Activated CD8-positive, alpha-beta T cell treated with anti-CD3 and anti-CD28 coated beads for 36 hours (primary cell): ENCODE results near the gene SORCS2. TPM values are rescaled to one million over a fixed set of nuclear protein-coding genes. Genes with fewer than 3 reads are reported as not detected.

ENCODE experiments used
- ATAC-seq: fragments of 200-7000 bp; cut with Tn5 transposase; one replicate; pipeline ENCODE4 v1.10.0; 2021; ENCODE audit warnings: mild to moderate bottlenecking, moderate library complexity
- CTCF ChIA-PET: fragments of 350-600 bp; sonication (Branson Sonifier 250); formaldehyde crosslinking; loops from one replicate; lab custom pipeline; 2021; ENCODE audit warnings: antibody characterized with exemption; lab: Charles Lee
- POLR2A ChIA-PET: fragments of 350-600 bp; sonication (Branson Sonifier 250); formaldehyde crosslinking; loops from one replicate; lab custom pipeline; 2021; ENCODE audit warnings: antibody characterized with exemption; lab: Charles Lee
- DNase-seq: peaks from one replicate; pipeline ENCODE4 v3.0.0-alpha.2; 2020
- H3K27ac Mint-ChIP-seq: one replicate; pipeline ENCODE4 v1.8.0; 2021; ENCODE audit warnings: mild to moderate bottlenecking, mixed read lengths
- H3K27me3 Mint-ChIP-seq: one replicate; pipeline ENCODE4 v1.8.0; 2021; ENCODE audit warnings: mixed read lengths
- H3K36me3 Mint-ChIP-seq: one replicate; pipeline ENCODE4 v1.8.0; 2021; ENCODE audit warnings: low read depth, mixed read lengths
- H3K4me1 Mint-ChIP-seq: one replicate; pipeline ENCODE4 v1.8.0; 2021; ENCODE audit warnings: low read depth, mixed read lengths
- H3K4me3 Mint-ChIP-seq: one replicate; pipeline ENCODE4 v1.8.0; 2021; ENCODE audit warnings: mild to moderate bottlenecking, moderate library complexity, mixed read lengths
- H3K9me3 Mint-ChIP-seq: one replicate; pipeline ENCODE4 v1.8.0; 2021; ENCODE audit warnings: mixed read lengths
- intact Hi-C: fragments of 100-400 bp; cut with micrococcal nuclease; formaldehyde crosslinking; loops from one replicate; pipeline ENCODE4 v1.10.0; 2022
- total RNA-seq, 2 experiments: library from RNA; stranded (reverse); gene quantifications; one replicate each; pipeline ENCODE4 v1.2.3, GENCODE V29; 2021
- TF ChIP-seq, protein P1 (sequence below): fragments of 200-600 bp; IDR thresholded peaks from one replicate; pipeline ENCODE4 v1.8.0; 2022; ENCODE audit warnings: antibody characterized with exemption, mild to moderate bottlenecking

Gene SORCS2
- total RNA-seq, 2 experiments from 2014 or later: 0.05 TPM; not detected in 1

DNA sequence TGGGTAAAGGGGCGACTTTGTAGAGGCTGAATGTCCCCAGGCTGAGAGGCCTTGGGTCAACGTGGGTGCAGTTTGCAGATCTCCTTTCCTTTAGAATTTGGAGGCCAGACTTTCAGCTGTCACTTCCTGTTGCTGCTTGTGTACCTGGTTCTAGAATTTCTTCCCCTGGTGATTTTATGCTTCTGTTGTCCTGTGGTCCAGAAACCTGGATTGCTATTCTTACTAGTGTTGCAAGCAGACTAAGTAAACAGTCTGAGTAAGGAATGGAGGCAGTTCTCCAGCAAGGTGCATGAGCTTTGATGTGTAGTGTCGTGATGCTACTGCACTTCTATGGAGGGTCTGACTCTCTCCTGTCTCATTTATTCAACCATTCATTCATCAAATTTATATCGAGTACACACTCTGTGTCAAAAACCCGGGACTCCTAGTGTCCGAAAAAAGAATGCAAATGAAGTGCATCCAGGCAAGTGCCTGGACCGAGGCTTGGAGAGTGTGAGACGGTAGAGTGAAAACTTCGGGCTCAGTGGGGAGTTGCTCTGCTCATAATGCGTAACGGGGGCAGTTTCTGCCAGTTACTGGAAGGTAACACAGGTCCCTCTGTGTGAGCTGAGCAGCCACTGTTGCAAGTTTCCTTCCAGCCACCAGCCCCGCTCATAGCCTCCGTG lies 83.3 kb downstream of the SORCS2 start:
- Mint-ChIP-seq H3K9me3 (no peaks in the 10 kb centered on the region), H3K4me1 (no peaks in the 10 kb centered on the region), H3K27ac (no peak overlapping the region), H3K27me3 (no peaks in the 10 kb centered on the region), H3K36me3 (no peaks in the 10 kb centered on the region), H3K4me3 (no peak overlapping the region)
- intact Hi-C loops: no loop called here
- TF ChIP-seq, protein P1, sequence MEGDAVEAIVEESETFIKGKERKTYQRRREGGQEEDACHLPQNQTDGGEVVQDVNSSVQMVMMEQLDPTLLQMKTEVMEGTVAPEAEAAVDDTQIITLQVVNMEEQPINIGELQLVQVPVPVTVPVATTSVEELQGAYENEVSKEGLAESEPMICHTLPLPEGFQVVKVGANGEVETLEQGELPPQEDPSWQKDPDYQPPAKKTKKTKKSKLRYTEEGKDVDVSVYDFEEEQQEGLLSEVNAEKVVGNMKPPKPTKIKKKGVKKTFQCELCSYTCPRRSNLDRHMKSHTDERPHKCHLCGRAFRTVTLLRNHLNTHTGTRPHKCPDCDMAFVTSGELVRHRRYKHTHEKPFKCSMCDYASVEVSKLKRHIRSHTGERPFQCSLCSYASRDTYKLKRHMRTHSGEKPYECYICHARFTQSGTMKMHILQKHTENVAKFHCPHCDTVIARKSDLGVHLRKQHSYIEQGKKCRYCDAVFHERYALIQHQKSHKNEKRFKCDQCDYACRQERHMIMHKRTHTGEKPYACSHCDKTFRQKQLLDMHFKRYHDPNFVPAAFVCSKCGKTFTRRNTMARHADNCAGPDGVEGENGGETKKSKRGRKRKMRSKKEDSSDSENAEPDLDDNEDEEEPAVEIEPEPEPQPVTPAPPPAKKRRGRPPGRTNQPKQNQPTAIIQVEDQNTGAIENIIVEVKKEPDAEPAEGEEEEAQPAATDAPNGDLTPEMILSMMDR: no peak
- no peak for DNase-seq
- ATAC-seq: no peak
- CTCF ChIA-PET: interaction anchor here (1.1 kb wide), 1 partner anchor 60 kb away, joined by 3 read pairs; no protein-coding TSS in a partner anchor
- POLR2A ChIA-PET: no interaction called here

DNA sequence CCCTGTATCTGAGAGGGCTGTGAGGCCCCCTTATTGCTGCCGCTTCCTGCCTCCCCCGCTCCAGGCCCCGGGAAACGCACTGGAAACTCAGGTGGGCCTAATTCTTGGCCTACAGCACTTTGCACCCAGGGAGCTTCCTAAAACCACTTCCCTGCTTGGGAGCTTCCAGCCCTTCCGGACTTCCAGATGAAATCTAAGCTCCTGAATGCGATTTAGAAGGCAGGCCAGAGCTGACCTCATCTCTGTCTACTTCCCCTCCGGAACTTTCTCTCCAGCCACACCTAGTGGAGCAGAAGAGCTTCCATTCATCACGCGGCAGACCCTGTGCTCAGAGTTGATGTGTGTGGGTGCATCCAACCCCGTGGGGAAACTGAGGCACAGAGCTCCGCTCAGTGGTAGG lies 84.2 kb downstream of the SORCS2 start:
- no peak overlapping the region for H3K4me3 Mint-ChIP-seq
- no peaks in the 10 kb centered on the region for H3K9me3 Mint-ChIP-seq
- no peaks in the 10 kb centered on the region for H3K36me3 Mint-ChIP-seq

DNA sequence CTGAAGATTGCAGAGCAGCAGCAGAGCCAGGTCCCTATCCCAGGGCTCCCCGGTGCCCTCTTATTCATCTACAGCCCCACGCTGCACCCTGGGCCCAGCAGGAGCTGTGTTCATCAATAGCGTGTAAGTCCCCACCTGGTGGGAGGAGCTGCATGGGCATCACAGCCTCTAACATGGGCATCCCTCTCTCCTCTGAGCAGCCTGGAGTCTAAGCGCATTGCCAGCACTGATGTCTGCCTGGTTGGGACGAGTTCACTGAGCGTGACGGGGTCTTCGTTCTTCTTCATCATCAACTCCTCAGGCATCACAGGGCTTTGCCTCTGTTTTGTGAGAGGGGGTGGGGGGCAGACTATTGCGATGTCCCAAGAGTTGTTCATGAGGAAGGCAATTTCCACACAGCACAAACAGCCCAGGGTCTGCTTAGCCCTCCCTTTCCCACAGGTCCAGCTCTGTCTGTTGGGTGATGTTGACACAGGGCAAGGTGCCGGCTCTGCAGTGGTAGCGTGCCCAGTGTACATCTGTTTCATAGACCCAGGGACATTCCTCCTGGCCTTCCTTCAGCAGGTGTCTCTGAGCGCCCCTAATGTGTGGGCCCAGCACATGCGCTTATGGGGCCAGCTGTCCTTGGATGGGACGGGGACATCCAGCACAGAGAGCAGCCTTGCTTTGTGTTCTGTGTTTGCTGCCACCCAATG lies 85.9 kb downstream of the SORCS2 start:
- H3K27me3 Mint-ChIP-seq: peaks cover 2% of the 10 kb centered on the region
- DNase-seq (no peak), ATAC-seq (no peak)
- POLR2A ChIA-PET: no interaction called here
- no peaks in the 10 kb centered on the region for H3K36me3 Mint-ChIP-seq
- CTCF ChIA-PET: no interaction called here
- TF ChIP-seq, protein P1: no peak
- intact Hi-C loops: no loop called here
- H3K27ac Mint-ChIP-seq: no peak overlapping the region
- H3K4me1 Mint-ChIP-seq: no peaks in the 10 kb centered on the region
- H3K9me3 Mint-ChIP-seq: no peaks in the 10 kb centered on the region
- H3K4me3 Mint-ChIP-seq: no peak overlapping the region

More for the DNA sequence above, 84.2 kb downstream of the SORCS2 start:
- ATAC-seq: no peak
- no peak for DNase-seq
- TF ChIP-seq, protein P1: no peak
- CTCF ChIA-PET: interaction anchor here (1.1 kb wide), 1 partner anchor 59 kb away, joined by 3 read pairs; no protein-coding TSS in a partner anchor
- Mint-ChIP-seq H3K4me1 (no peaks in the 10 kb centered on the region), H3K27ac (no peak overlapping the region), H3K27me3 (no peaks in the 10 kb centered on the region)
- intact Hi-C loops: no loop called here
- POLR2A ChIA-PET: no interaction called here

DNA sequence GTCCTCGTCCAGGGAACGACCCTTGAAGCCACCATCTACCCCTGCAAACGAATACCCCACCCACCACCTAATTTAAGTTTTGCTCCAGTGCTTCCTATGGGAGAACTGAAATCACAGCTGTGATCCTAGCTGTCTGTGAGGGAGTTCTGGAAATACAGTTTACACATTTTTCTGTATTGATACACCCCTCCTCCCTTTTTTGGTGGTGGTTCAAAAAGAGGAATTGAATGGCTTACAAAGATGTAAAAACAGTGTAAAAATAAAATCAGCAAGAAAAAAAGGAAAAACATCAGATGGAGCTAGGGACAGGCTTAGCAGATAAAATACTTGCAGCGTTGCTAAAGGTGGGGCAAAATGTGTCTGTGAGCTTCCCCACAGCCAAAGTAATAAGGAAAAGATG lies 86.6 kb downstream of the SORCS2 start:
- ChIA-PET CTCF (no interaction called here), POLR2A (no interaction called here)
- Mint-ChIP-seq H3K36me3 (no peaks in the 10 kb centered on the region), H3K9me3 (no peaks in the 10 kb centered on the region), H3K27me3 (peaks cover 4% of the 10 kb centered on the region), H3K27ac (no peak overlapping the region), H3K4me1 (no peaks in the 10 kb centered on the region), H3K4me3 (no peak overlapping the region)
- DNase-seq (no peak), ATAC-seq (no peak)
- intact Hi-C loops: no loop called here
- TF ChIP-seq, protein P1: no peak

DNA sequence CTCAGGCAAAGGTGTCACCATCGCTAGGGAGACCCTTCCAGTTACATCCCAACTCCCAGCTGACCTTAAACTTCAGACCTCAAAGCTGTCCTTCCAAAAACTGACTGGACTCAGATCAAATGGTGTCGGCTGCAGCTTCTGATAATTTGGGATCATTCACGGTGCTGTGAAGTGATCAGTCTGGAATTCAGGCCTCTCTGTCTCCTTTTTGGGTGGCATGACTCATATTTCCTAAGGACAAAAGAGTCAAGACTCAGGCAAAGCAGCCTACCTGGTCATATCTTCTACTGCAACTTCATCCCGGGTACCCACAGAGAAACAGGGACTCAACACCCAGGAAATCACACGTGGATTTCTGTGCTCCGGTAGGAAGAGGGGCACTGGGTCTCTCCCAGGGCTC lies 87.6 kb downstream of the SORCS2 start:
- Mint-ChIP-seq H3K4me1 (no peaks in the 10 kb centered on the region), H3K36me3 (no peaks in the 10 kb centered on the region), H3K27me3 (peaks cover 4% of the 10 kb centered on the region), H3K4me3 (no peak overlapping the region), H3K27ac (no peak overlapping the region), H3K9me3 (no peaks in the 10 kb centered on the region)
- intact Hi-C loops: no loop called here
- POLR2A ChIA-PET: no interaction called here
- ATAC-seq (no peak), DNase-seq (no peak)
- TF ChIP-seq, protein P1: no peak
- CTCF ChIA-PET: no interaction called here
